ENCODE results near the gene NOB1.

DNA sequence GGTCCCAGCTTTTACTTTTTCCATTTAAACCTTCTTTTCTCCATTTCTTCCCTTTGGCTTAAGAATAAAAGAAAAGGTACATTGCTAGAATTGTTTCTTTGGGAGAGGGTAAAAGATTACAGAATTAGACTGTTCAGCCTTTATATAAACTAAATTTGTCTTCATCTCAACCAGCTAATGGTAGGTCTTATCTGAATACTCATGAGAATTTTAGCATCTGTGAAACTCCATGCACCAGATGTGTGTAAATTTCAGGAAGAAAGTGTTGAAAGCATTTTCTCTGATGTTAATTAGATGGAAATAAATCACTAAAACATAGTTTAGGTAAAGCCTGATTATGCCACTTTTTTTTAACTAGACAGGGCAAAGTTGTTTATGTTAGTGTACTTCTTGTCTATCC, 53.3 kb downstream of the NOB1 start:
- TF ChIP-seq, protein P1, sequence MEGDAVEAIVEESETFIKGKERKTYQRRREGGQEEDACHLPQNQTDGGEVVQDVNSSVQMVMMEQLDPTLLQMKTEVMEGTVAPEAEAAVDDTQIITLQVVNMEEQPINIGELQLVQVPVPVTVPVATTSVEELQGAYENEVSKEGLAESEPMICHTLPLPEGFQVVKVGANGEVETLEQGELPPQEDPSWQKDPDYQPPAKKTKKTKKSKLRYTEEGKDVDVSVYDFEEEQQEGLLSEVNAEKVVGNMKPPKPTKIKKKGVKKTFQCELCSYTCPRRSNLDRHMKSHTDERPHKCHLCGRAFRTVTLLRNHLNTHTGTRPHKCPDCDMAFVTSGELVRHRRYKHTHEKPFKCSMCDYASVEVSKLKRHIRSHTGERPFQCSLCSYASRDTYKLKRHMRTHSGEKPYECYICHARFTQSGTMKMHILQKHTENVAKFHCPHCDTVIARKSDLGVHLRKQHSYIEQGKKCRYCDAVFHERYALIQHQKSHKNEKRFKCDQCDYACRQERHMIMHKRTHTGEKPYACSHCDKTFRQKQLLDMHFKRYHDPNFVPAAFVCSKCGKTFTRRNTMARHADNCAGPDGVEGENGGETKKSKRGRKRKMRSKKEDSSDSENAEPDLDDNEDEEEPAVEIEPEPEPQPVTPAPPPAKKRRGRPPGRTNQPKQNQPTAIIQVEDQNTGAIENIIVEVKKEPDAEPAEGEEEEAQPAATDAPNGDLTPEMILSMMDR (IDR thresholded peaks at IDR 0.05) = no peak
- TF ChIP-seq POLR2A (IDR thresholded peaks at IDR 0.05) (no peak), POLR2AphosphoS5 (IDR thresholded peaks at IDR 0.05) (no peak)
